HG02885 (cell line): ENCODE results near the gene UTP18.
"Not testable (repeated sequence)": the region's sequence is repeated elsewhere in the genome, so short reads cannot be mapped to it uniquely, and the experiment has no call there.

ENCODE experiments used
- ATAC-seq: cut with Tn5 transposase; IDR thresholded peaks from one replicate; pipeline ENCODE4 v1.9.1; 2021; ENCODE audit warnings: mild to moderate bottlenecking; ENCODE audit not compliant: unreplicated experiment, poor library complexity

The UTP18 gene

GRCh38 chr17:51325471-51325870 lies 65.1 kb downstream of the UTP18 start:
- ATAC-seq = no peak

- not testable (repeated sequence) for ATAC-seq
Observed at GRCh38 chr17:51330861-51331503, 70.6 kb downstream of the UTP18 start.

GRCh38 chr17:51335006-51335590 lies 74.8 kb downstream of the UTP18 start:
- no peak for ATAC-seq

- no peak for ATAC-seq
Observed at GRCh38 chr17:51335883-51336822, 75.8 kb downstream of the UTP18 start.

GRCh38 chr17:51341457-51341856 lies 81.1 kb downstream of the UTP18 start:
- ATAC-seq = no peak

GRCh38 chr17:51342257-51342656 lies 81.9 kb downstream of the UTP18 start:
- ATAC-seq = no peak

- no peak for ATAC-seq
Observed at GRCh38 chr17:51344532-51344931, 84.2 kb downstream of the UTP18 start.

- ATAC-seq = no peak
Observed at GRCh38 chr17:51346218-51346982, 86.1 kb downstream of the UTP18 start.
